Activated CD8-positive, alpha-beta memory T cell treated with anti-CD3 and anti-CD28 coated beads, Interleukin-2, amount 10 ng/mL, durations not matched to agents 7 days and 5 days (primary cell): ENCODE results near the gene FOXF2. TPM values are rescaled to one million over a fixed set of nuclear protein-coding genes. Genes with fewer than 3 reads are reported as not detected.

Experiments
- ATAC-seq: fragments of 150-1000 bp; cut with Tn5 transposase; one replicate; pipeline ENCODE4 v1.10.0; 2021; ENCODE audit warnings: moderate library complexity
- CTCF ChIA-PET: fragments of 350-600 bp; sonication (Branson Sonifier 250); formaldehyde crosslinking; loops from one replicate; lab custom pipeline; 2021; ENCODE audit warnings: antibody characterized with exemption; lab: Charles Lee
- DNase-seq: peaks from one replicate; pipeline ENCODE4 v3.0.0-alpha.2; 2020
- H3K27ac Mint-ChIP-seq: one replicate; pipeline ENCODE4 v1.8.0; 2021; ENCODE audit warnings: mild to moderate bottlenecking, mixed read lengths
- H3K27me3 Mint-ChIP-seq: one replicate; pipeline ENCODE4 v1.8.0; 2021; ENCODE audit warnings: mixed read lengths
- H3K36me3 Mint-ChIP-seq: one replicate; pipeline ENCODE4 v1.8.0; 2021; ENCODE audit warnings: mild to moderate bottlenecking, mixed read lengths
- H3K4me1 Mint-ChIP-seq: one replicate; pipeline ENCODE4 v1.8.0; 2021; ENCODE audit warnings: mixed read lengths
- H3K4me3 Mint-ChIP-seq: one replicate; pipeline ENCODE4 v1.8.0; 2021; ENCODE audit warnings: mild to moderate bottlenecking, moderate library complexity, mixed read lengths
- H3K9me3 Mint-ChIP-seq: one replicate; pipeline ENCODE4 v1.8.0; 2022; ENCODE audit warnings: low read depth, mixed read lengths
- total RNA-seq, 2 experiments: library from RNA; stranded (reverse); gene quantifications; one replicate each; pipeline ENCODE4 v1.2.3, GENCODE V29; 2021

FOXF2 gene
- total RNA-seq, 2 experiments from 2014 or later = not detected

GRCh38 chr6:1390133-1390945, 963 bp downstream of the FOXF2 start:
- peaks cover 13% of the 10 kb centered on the region for H3K4me1 Mint-ChIP-seq
- no peaks in the 10 kb centered on the region for H3K9me3 Mint-ChIP-seq
- DNase-seq (no peak), ATAC-seq (peak; percentile 16)
- CTCF ChIA-PET = interaction anchor here (0.9 to 1.6 kb wide), 3 partner anchors 9 to 15 kb away, joined by 3 to 4 read pairs (median 3); no protein-coding TSS in a partner anchor
- H3K4me3 Mint-ChIP-seq = no peak overlapping the region
- H3K27me3 Mint-ChIP-seq = peaks cover 80% of the 10 kb centered on the region
- no peaks in the 10 kb centered on the region for H3K36me3 Mint-ChIP-seq
- H3K27ac Mint-ChIP-seq = no peak overlapping the region

- no peak overlapping the region for H3K4me3 Mint-ChIP-seq
- DNase-seq (no peak), ATAC-seq (no peak)
- H3K27ac Mint-ChIP-seq = no peak overlapping the region
- no peaks in the 10 kb centered on the region for H3K36me3 Mint-ChIP-seq
- H3K9me3 Mint-ChIP-seq = no peaks in the 10 kb centered on the region
- peaks cover 79% of the 10 kb centered on the region for H3K27me3 Mint-ChIP-seq
- H3K4me1 Mint-ChIP-seq = peaks cover 8% of the 10 kb centered on the region
- CTCF ChIA-PET = interaction anchor here (1.2 to 1.6 kb wide), 2 partner anchors 10 to 12 kb away, joined by 3 to 4 read pairs; no protein-coding TSS in a partner anchor
Measured at GRCh38 chr6:1390946-1391799, 1.8 kb downstream of the FOXF2 start.

- Mint-ChIP-seq H3K36me3 (no peaks in the 10 kb centered on the region), H3K27me3 (peaks cover 79% of the 10 kb centered on the region), H3K27ac (no peak overlapping the region), H3K9me3 (no peaks in the 10 kb centered on the region), H3K4me1 (peaks cover 10% of the 10 kb centered on the region), H3K4me3 (no peak overlapping the region)
- CTCF ChIA-PET = no interaction called here
- ATAC-seq (no peak), DNase-seq (no peak)
Measured at GRCh38 chr6:1391800-1392309, 2.5 kb downstream of the FOXF2 start.

GRCh38 chr6:1392813-1393640, 3.7 kb downstream of the FOXF2 start:
- CTCF ChIA-PET = no interaction called here
- Mint-ChIP-seq H3K36me3 (no peaks in the 10 kb centered on the region), H3K4me3 (no peak overlapping the region), H3K27ac (no peak overlapping the region), H3K4me1 (peaks cover 16% of the 10 kb centered on the region), H3K27me3 (peaks cover 79% of the 10 kb centered on the region), H3K9me3 (no peaks in the 10 kb centered on the region)
- ATAC-seq (no peak), DNase-seq (no peak)

GRCh38 chr6:1393641-1394283, 4.4 kb downstream of the FOXF2 start:
- Mint-ChIP-seq H3K4me1 (peaks cover 12% of the 10 kb centered on the region), H3K4me3 (no peak overlapping the region)
- ATAC-seq = no peak

GRCh38 chr6:1394514-1395463, 5.4 kb downstream of the FOXF2 start:
- no peaks in the 10 kb centered on the region for H3K9me3 Mint-ChIP-seq
- CTCF ChIA-PET = interaction anchor here (0.7 kb wide), 1 partner anchor 14 kb away, joined by 4 read pairs; no protein-coding TSS in a partner anchor
- peaks cover 11% of the 10 kb centered on the region for H3K4me1 Mint-ChIP-seq
- H3K4me3 Mint-ChIP-seq = no peak overlapping the region
- no peaks in the 10 kb centered on the region for H3K36me3 Mint-ChIP-seq
- no peak for ATAC-seq
- DNase-seq = no peak
- no peak overlapping the region for H3K27ac Mint-ChIP-seq
- H3K27me3 Mint-ChIP-seq = peaks cover 76% of the 10 kb centered on the region

More at GRCh38 chr6:1393641-1394283, 4.4 kb downstream of the FOXF2 start:
- no peak overlapping the region for H3K27ac Mint-ChIP-seq
- H3K27me3 Mint-ChIP-seq = peaks cover 76% of the 10 kb centered on the region
- CTCF ChIA-PET = interaction anchor here (0.7 kb wide), 1 partner anchor 13 kb away, joined by 4 read pairs; no protein-coding TSS in a partner anchor
- no peak for DNase-seq
- H3K36me3 Mint-ChIP-seq = no peaks in the 10 kb centered on the region
- no peaks in the 10 kb centered on the region for H3K9me3 Mint-ChIP-seq

GRCh38 chr6:1395506-1395905, 6.1 kb downstream of the FOXF2 start:
- ATAC-seq (no peak), DNase-seq (no peak)
- peaks cover 8% of the 10 kb centered on the region for H3K4me1 Mint-ChIP-seq
- no peak overlapping the region for H3K4me3 Mint-ChIP-seq
- no peaks in the 10 kb centered on the region for H3K36me3 Mint-ChIP-seq
- peaks cover 73% of the 10 kb centered on the region for H3K27me3 Mint-ChIP-seq
- no peak overlapping the region for H3K27ac Mint-ChIP-seq
- CTCF ChIA-PET = interaction anchor here (1.3 kb wide), 1 partner anchor 629 kb away, joined by 3 read pairs; no protein-coding TSS in a partner anchor
- H3K9me3 Mint-ChIP-seq = no peaks in the 10 kb centered on the region

- no peaks in the 10 kb centered on the region for H3K36me3 Mint-ChIP-seq
- CTCF ChIA-PET = interaction anchor here (0.6 to 2.2 kb wide), 25 partner anchors 9 to 1207 kb away, joined by 3 to 23 read pairs (median 3); partner anchors contain the start of gene FOXQ1
- H3K4me3 Mint-ChIP-seq = no peak overlapping the region
- peaks cover 8% of the 10 kb centered on the region for H3K4me1 Mint-ChIP-seq
- DNase-seq (no peak), ATAC-seq (no peak)
- no peaks in the 10 kb centered on the region for H3K9me3 Mint-ChIP-seq
- no peak overlapping the region for H3K27ac Mint-ChIP-seq
- H3K27me3 Mint-ChIP-seq = peaks cover 68% of the 10 kb centered on the region
Measured at GRCh38 chr6:1395941-1396908, 6.8 kb downstream of the FOXF2 start.

GRCh38 chr6:1396952-1397868, 7.8 kb downstream of the FOXF2 start:
- Mint-ChIP-seq H3K36me3 (no peaks in the 10 kb centered on the region), H3K9me3 (no peaks in the 10 kb centered on the region), H3K27ac (no peak overlapping the region), H3K4me3 (no peak overlapping the region), H3K4me1 (peaks cover 8% of the 10 kb centered on the region), H3K27me3 (peaks cover 58% of the 10 kb centered on the region)
- ATAC-seq (peak; percentile 63), DNase-seq (peak; percentile 75)
- CTCF ChIA-PET = interaction anchor here (0.6 to 2.2 kb wide), 31 partner anchors 8 to 1208 kb away, joined by 3 to 23 read pairs (median 3); partner anchors contain the start of gene FOXQ1
